ENCODE measurements around the gene C18orf63.

- no peak for TF ChIP-seq CTCF (IDR thresholded peaks at IDR 0.05; ENCODE audit: low read depth, low read length, poor library complexity, severe bottlenecking)
- no peak for TF ChIP-seq EZH2phosphoT487 (IDR thresholded peaks at IDR 0.05; ENCODE audit: borderline replicate concordance, low read length)
Measured at GRCh38 chr18:74292541-74292858, 23.1 kb upstream of the C18orf63 start.

Measured in DOHH2 (cell line).